OCI-M2 (cell line): Measurements from ENCODE around the gene SCP2D1.
"Not testable (repeated sequence)": the region's sequence is repeated elsewhere in the genome, so short reads cannot be mapped to it uniquely, and the experiment has no call there.

Experiments used
- DNase-seq: peaks from one replicate; lab custom pipeline; 2025; ENCODE audit not compliant: unreplicated experiment; lab: John Stamatoyannopoulos, UW

Gene SCP2D1

GRCh38 chr20:18813483-18813882 is at the start of gene SCP2D1:
TSS of gene SCP2D1 (plus strand) at chr20:18813783. CDS start at chr20:18813816, 33 bp downstream.
- DNase-seq = no peak

GRCh38 chr20:18767676-18768075 is 45.9 kb upstream of the SCP2D1 start:
- no peak for DNase-seq

GRCh38 chr20:18773566-18773965 is 40.0 kb upstream of the SCP2D1 start:
- DNase-seq = no peak

- DNase-seq = no peak
These were observed 39.4 kb upstream of the SCP2D1 start for GRCh38 chr20:18774207-18774606.

- no peak for DNase-seq
These were observed 38.0 kb upstream of the SCP2D1 start for GRCh38 chr20:18775633-18776032.

- DNase-seq = no peak
These were observed 34.7 kb upstream of the SCP2D1 start for GRCh38 chr20:18778690-18779392.

GRCh38 chr20:18780385-18781130 is 33.0 kb upstream of the SCP2D1 start:
- DNase-seq = no peak

- no peak for DNase-seq
These were observed 32.1 kb upstream of the SCP2D1 start for GRCh38 chr20:18781509-18781908.

- no peak for DNase-seq
These were observed 30.1 kb upstream of the SCP2D1 start for GRCh38 chr20:18783385-18783959.

GRCh38 chr20:18787046-18787445 is 26.5 kb upstream of the SCP2D1 start:
- not testable (repeated sequence) for DNase-seq

GRCh38 chr20:18788021-18788420 is 25.6 kb upstream of the SCP2D1 start:
- no peak for DNase-seq

- no peak for DNase-seq
These were observed 22.8 kb upstream of the SCP2D1 start for GRCh38 chr20:18790787-18791186.

GRCh38 chr20:18793625-18794427 is 19.8 kb upstream of the SCP2D1 start:
- DNase-seq = peak; percentile 42

GRCh38 chr20:18794428-18794787 is 19.2 kb upstream of the SCP2D1 start:
- no peak for DNase-seq

GRCh38 chr20:18795366-18795765 is 18.2 kb upstream of the SCP2D1 start:
- DNase-seq = no peak

- DNase-seq = no peak
These were observed 17.2 kb upstream of the SCP2D1 start for GRCh38 chr20:18796282-18796833.

- DNase-seq = no peak
These were observed 12.1 kb upstream of the SCP2D1 start for GRCh38 chr20:18801516-18801915.

GRCh38 chr20:18802012-18802634 is 11.5 kb upstream of the SCP2D1 start:
- no peak for DNase-seq

GRCh38 chr20:18805881-18806280 is 7.7 kb upstream of the SCP2D1 start:
- no peak for DNase-seq

- DNase-seq = no peak
These were observed 4.9 kb upstream of the SCP2D1 start for GRCh38 chr20:18808712-18809111.

GRCh38 chr20:18811186-18811585 is 2.4 kb upstream of the SCP2D1 start:
- DNase-seq = no peak
